WTC11 (cell line): ENCODE measurements around the gene C13orf46. TPM values are rescaled to one million over a fixed set of nuclear protein-coding genes. Genes with fewer than 3 reads are reported as not detected.
A peak's percentile ranks its signal among the peaks of the same experiment; 100 is the strongest.

Source experiments
- ATAC-seq: fragments of 200-7000 bp; cut with Tn5 transposase; 2 replicates; pipeline ENCODE4 v1.10.0; 2021; ENCODE audit warnings: mild to moderate bottlenecking, moderate library complexity
- CTCF ChIA-PET: fragments of 300-600 bp; sonication (Branson Sonifier 250); formaldehyde crosslinking; loops from one replicate; lab custom pipeline; 2021; ENCODE audit warnings: antibody characterized with exemption; lab: Charles Lee
- POLR2A ChIA-PET: fragments of 350-600 bp; sonication (Branson Sonifier 250); formaldehyde crosslinking; loops from one replicate; lab custom pipeline; 2021; ENCODE audit warnings: antibody characterized with exemption; lab: Charles Lee
- DNase-seq: peaks from one replicate; pipeline ENCODE4 v3.0.0; 2021; ENCODE audit warnings: low spot score
- H3K27ac Mint-ChIP-seq: 2 replicates; pipeline ENCODE4 v1.8.0; 2021; ENCODE audit warnings: mixed read lengths
- H3K27me3 Mint-ChIP-seq: 2 replicates; pipeline ENCODE4 v1.8.0; 2021; ENCODE audit warnings: low read depth, mild to moderate bottlenecking, moderate library complexity, mixed read lengths
- H3K36me3 Mint-ChIP-seq: 2 replicates; pipeline ENCODE4 v1.8.0; 2021; ENCODE audit warnings: mixed read lengths
- H3K4me1 Mint-ChIP-seq: 2 replicates; pipeline ENCODE4 v1.8.0; 2022; ENCODE audit warnings: mixed read lengths
- H3K4me3 Mint-ChIP-seq: 2 replicates; pipeline ENCODE4 v1.8.0; 2021; ENCODE audit warnings: mild to moderate bottlenecking, moderate library complexity, mixed read lengths
- H3K9me3 Mint-ChIP-seq: 2 replicates; pipeline ENCODE4 v1.8.0; 2021; ENCODE audit warnings: mixed read lengths
- CBFB ChIP-seq: sonication (generic); formaldehyde crosslinking; IDR thresholded peaks from 2 replicates; pipeline ENCODE4 v1.8.1; 2022; ENCODE audit warnings: mild to moderate bottlenecking, low read depth, missing genetic modification reagents
- GABPB1 ChIP-seq: sonication (generic); formaldehyde crosslinking; IDR thresholded peaks from 2 replicates; pipeline ENCODE4 v1.8.1; 2023; ENCODE audit warnings: mild to moderate bottlenecking, missing genetic modification reagents
- IRF1 ChIP-seq: sonication (generic); formaldehyde crosslinking; IDR thresholded peaks from 2 replicates; pipeline ENCODE4 v1.8.0; 2023; ENCODE audit warnings: missing genetic modification reagents
- MAX ChIP-seq: sonication (generic); formaldehyde crosslinking; IDR thresholded peaks from 2 replicates; pipeline ENCODE4 v1.8.0; 2022; ENCODE audit warnings: mild to moderate bottlenecking, missing genetic modification reagents
- OVOL2 ChIP-seq: fragments of 250-450 bp; sonication (Bioruptor Pico); IDR thresholded peaks from 2 replicates; pipeline ENCODE4 v1.9.0; 2021; ENCODE audit warnings: mild to moderate bottlenecking, borderline replicate concordance
- SOX15 ChIP-seq: fragments of 250-450 bp; sonication (Bioruptor Pico); IDR thresholded peaks from 2 replicates; pipeline ENCODE4 v1.9.0; 2021; ENCODE audit warnings: mild to moderate bottlenecking
- SP1 ChIP-seq: sonication (generic); formaldehyde crosslinking; conservative IDR thresholded peaks from 2 replicates; pipeline ENCODE4 v1.8.1; 2022; ENCODE audit warnings: missing genetic modification reagents
- STAT6 ChIP-seq: sonication (generic); formaldehyde crosslinking; conservative IDR thresholded peaks from 2 replicates; pipeline ENCODE4 v1.8.1; 2023; ENCODE audit warnings: mild to moderate bottlenecking, low read depth, missing genetic modification reagents, moderate library complexity
- USF2 ChIP-seq: sonication (generic); formaldehyde crosslinking; IDR thresholded peaks from 2 replicates; pipeline ENCODE4 v1.8.1; 2023; ENCODE audit warnings: mild to moderate bottlenecking, missing genetic modification reagents, moderate library complexity
- ZNF121 ChIP-seq: sonication (generic); formaldehyde crosslinking; IDR thresholded peaks from 2 replicates; pipeline ENCODE4 v1.8.0; 2023; ENCODE audit warnings: missing genetic modification reagents
- ZNF263 ChIP-seq: sonication (generic); formaldehyde crosslinking; IDR thresholded peaks from 2 replicates; pipeline ENCODE4 v1.8.1; 2022; ENCODE audit warnings: low read depth, mild to moderate bottlenecking, moderate library complexity, missing genetic modification reagents
- ZNF396 ChIP-seq: fragments of 250-450 bp; sonication (Bioruptor Pico); IDR thresholded peaks from 2 replicates; pipeline ENCODE4 v1.8.0; 2021; ENCODE audit warnings: mild to moderate bottlenecking, moderate library complexity, borderline replicate concordance
- ZNF425 ChIP-seq: fragments of 250-450 bp; sonication (Bioruptor Pico); conservative IDR thresholded peaks from 2 replicates; pipeline ENCODE4 v1.9.0; 2021; ENCODE audit warnings: mild to moderate bottlenecking
- ZSCAN18 ChIP-seq: fragments of 250-450 bp; sonication (Bioruptor Pico); IDR thresholded peaks from 2 replicates; pipeline ENCODE4 v2.1.2; 2022; ENCODE audit warnings: mild to moderate bottlenecking, moderate library complexity
- total RNA-seq: library from RNA; stranded (reverse); gene quantifications from 3 replicates; pipeline ENCODE4 v1.2.3, GENCODE V29; 2021

Gene C13orf46
- total RNA-seq, 1 experiment from 2014 or later: 0.50 TPM

- Mint-ChIP-seq H3K9me3 (no peaks in the 10 kb centered on the region), H3K27ac (no peak overlapping the region), H3K27me3 (no peaks in the 10 kb centered on the region), H3K4me1 (no peaks in the 10 kb centered on the region), H3K36me3 (peaks cover 2% of the 10 kb centered on the region; the same call in 1 of the 2 replicates), H3K4me3 (no peak overlapping the region)
- POLR2A ChIA-PET: no interaction called here
- ATAC-seq (no peak), DNase-seq (no peak)
- CTCF ChIA-PET: no interaction called here
- TF ChIP-seq MAX (CRISPR knock-in tag) (no peak), USF2 (CRISPR knock-in tag) (no peak), GABPB1 (CRISPR knock-in tag) (no peak), ZNF121 (no peak), ZNF425 (CRISPR knock-in tag) (no peak), CBFB (CRISPR knock-in tag) (no peak)
Observed at GRCh38 chr13:114018461-114019055, 44.7 kb upstream of the C13orf46 start.

- Mint-ChIP-seq H3K27ac (no peak overlapping the region), H3K27me3 (no peaks in the 10 kb centered on the region), H3K4me1 (no peaks in the 10 kb centered on the region), H3K36me3 (peaks cover 2% of the 10 kb centered on the region; the same call in 1 of the 2 replicates), H3K4me3 (no peak overlapping the region), H3K9me3 (no peaks in the 10 kb centered on the region)
- no peak for TF ChIP-seq ZNF121
- ATAC-seq (no peak), DNase-seq (no peak)
- POLR2A ChIA-PET: no interaction called here
- CTCF ChIA-PET: interaction anchor here (1.7 to 2.2 kb wide), 2 partner anchors 8 to 92 kb away, joined by 8 to 10 read pairs; no protein-coding TSS in a partner anchor
Observed at GRCh38 chr13:114017966-114018365, 44.1 kb upstream of the C13orf46 start.

- peak; percentile 57 for ATAC-seq
- no peaks in the 10 kb centered on the region for H3K4me1 Mint-ChIP-seq
- H3K9me3 Mint-ChIP-seq: no peaks in the 10 kb centered on the region
- peak overlapping the region; percentile 51; the same call in 1 of the 2 replicates for H3K27ac Mint-ChIP-seq
- POLR2A ChIA-PET: no interaction called here
- CTCF ChIA-PET: interaction anchor here (0.6 to 2.2 kb wide), 15 partner anchors 8 to 497 kb away, joined by 3 to 10 read pairs (median 3); no protein-coding TSS in a partner anchor
- peak; percentile 55 for DNase-seq
- TF ChIP-seq STAT6: no peak
- no peak for TF ChIP-seq SP1 (CRISPR knock-in tag)
- TF ChIP-seq ZNF263 (CRISPR knock-in tag): no peak
- no peak for TF ChIP-seq ZNF396 (CRISPR knock-in tag)
- no peak for TF ChIP-seq OVOL2
- no peak for TF ChIP-seq SOX15 (CRISPR knock-in tag)
- no peak for TF ChIP-seq ZSCAN18 (CRISPR knock-in tag)
- TF ChIP-seq IRF1 (CRISPR knock-in tag): no peak
- no peaks in the 10 kb centered on the region for H3K27me3 Mint-ChIP-seq
- H3K4me3 Mint-ChIP-seq: no peak overlapping the region
- peaks cover 2% of the 10 kb centered on the region; the same call in 1 of the 2 replicates for H3K36me3 Mint-ChIP-seq
Observed at GRCh38 chr13:114017028-114017630, 43.3 kb upstream of the C13orf46 start.
